AG20443 (cell line): ENCODE measurements around the gene CPNE6.
"Not testable (repeated sequence)": the region's sequence is repeated elsewhere in the genome, so short reads cannot be mapped to it uniquely, and the experiment has no call there.

Experiments used
- DNase-seq: peaks from one replicate; pipeline ENCODE4 v3.0.0; 2012; ENCODE audit warnings: low spot score, mixed read lengths

Gene CPNE6

DNA sequence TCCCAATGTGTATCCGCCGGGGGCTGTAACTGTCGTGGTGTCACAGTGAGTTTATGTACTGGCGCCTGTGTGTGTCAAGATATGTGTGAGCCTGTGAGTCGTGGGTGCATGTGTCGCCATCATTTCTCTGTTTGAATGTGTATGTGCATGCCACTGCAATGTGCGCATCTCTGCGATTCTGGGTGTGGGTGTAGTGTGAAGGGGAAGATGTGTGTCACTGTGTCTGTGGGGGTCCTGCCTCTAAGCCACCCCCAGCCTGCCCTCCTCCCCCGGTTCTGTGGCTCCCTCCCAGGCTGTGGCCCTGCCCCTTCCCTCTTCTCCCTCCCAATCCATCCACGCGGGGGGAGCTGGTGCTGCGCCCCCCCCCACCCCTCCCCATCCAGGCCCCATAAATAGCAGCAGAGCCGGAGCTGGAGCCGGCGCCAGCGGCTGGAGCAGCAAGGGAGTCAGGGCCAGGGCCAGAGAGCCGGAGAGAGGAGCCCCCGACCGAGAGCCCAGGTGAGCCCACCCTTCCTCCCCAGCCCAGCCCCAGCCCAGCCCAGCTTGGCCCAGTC is at the start of gene CPNE6:
Gene CPNE6, plus strand, starts transcription at position 419 of the 554 bp plus-strand sequence. CDS start 1,375 bp downstream, outside the sequence.
- no peak for DNase-seq

DNA sequence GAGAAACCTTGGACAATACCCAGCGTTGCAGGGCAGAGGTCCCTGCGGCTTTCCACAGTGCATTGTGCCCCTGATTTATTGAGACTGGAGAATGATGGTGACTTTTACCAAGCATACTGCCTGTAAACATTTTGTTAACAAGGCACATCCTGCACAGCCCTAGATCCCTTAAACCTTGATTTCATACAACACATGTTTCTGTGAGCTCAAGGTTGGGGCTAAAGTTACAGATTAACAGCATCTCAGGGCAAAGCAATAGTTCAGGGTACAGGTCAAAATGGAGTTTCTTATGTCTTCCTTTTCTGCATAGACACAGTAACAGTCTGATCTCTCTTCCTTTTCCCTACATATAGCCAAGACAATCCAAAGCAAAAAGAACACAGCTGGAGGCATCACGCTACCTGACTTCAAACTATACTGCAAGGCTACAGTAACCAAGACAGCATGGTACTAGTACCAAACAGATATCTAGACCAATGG is 46.4 kb upstream of the CPNE6 start:
- DNase-seq, result not testable (repeated sequence)

DNA sequence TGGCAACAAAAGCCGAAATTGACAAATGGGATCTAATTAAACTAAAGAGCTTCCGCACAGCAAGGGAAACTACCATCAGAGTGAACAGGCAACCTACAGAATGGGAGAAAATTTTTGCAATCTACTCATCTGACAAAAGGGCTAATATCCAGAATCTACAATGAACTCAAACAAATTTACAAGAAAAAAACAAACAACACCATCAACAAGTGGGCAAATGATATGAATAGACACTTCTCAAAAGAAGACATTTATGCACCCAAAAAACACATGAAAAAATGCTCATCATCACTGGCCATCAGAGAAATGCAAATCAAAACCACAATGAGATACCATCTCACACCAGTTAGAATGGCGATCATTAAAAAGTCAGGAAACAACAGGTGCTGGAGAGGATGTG is 41.7 kb upstream of the CPNE6 start:
- not testable (repeated sequence) for DNase-seq

DNA sequence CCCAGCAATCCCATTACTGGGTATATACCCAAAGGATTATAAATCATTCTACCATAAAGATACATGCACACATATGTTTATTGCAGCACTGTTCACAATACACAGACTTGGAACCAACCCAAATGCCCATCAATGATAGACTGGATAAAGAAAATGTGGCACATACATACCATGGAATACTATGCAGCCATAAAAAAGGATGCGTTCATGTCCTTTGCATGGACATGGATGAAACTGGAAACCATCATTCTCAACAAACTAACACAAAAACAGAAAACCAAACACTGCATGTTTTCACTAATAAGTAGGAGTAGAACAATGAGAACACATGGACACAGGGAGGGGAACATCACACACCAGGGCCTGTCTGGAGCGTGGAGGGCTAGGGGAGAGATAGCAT is 40.0 kb upstream of the CPNE6 start:
- not testable (repeated sequence) for DNase-seq

DNA sequence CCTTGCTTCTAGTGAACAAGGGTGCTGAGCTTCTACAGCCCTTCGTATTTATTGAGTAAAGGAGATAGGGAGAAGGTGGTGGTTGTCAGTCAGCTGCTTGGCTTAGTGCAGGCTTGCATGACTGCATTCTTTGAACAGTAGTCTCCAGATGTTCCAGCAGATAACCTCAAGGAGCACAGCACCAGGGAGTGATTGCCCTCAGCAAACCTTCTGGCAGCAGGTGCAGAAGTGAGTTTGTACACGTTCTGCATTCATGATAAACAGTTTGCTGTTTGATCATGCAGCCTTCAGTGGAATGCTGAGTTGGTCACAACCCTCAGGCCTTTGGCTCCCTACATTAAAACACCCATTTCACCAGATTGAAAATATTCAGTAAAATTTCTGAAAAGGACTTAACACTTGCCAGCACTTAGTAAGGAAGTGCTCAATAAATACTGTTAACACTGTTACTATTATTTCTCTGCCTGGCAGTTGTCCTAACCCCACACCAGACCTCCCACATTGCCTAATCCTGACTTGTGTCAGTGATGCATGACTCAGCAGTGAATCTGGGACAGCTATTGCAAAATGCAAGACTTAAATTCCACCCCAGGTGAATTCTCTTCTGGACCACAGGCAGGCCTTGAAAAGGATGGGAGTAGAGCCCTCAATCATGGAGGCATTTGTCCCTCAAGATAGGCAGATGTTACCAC is 38.5 kb upstream of the CPNE6 start:
- peak; percentile 67 for DNase-seq

DNA sequence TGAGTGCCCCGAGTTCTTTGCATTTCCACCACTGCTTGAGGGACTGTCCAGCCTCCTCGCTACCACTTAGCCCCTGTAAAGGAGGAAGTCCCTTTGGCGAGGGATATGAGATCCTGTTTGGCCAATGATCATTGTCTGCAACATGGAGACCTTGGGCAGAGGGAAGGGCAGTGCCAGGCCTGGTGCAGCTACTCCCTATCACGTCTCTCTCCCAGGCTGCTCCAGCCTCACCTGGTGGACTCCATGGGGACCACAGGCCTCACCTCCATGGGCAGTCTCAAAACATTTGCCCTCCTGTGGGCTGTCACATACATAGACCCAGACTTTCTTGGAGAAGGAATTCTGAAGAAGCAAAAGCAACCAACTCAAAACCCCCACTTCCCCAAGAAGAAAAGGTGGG is 35.6 kb upstream of the CPNE6 start:
- not testable (repeated sequence) for DNase-seq

DNA sequence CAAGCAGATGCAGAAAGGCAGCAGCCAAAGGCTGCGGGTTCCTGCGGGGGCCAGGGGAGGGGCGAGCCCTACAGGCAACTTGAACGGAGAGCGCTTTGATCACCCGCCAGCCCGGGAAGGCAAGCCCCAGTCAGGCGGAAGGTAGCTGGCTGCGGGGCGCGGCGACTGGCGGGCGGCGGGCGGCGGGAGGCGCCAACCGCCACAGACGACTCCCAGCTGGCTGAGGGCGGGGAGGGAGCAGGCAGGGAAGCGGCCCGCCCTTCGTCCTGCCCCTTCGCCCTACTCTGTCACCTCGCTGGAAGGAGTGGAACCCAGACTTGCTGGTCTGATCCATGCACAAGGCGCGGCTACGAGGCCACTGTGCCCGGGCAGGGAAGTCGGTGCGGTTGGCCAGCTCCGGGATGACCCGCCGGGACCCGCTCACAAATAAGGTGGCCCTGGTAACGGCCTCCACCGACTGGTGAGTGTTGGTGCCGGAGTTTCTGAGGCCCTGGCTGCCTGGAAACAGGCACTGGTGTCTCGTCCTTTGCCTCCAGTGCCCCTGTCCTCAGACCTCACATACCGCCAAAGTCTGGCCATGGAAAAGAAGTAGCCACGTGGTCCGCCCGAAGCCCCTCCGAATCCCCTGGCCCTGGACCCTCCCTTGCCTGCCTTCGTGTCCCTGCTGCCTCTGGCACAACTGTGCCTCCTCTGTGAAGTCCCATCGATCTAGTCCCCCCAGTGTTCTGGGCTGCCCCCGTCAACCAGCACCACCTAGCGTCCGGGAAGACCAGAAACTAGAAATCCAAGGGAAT is 35.0 kb upstream of the CPNE6 start:
- peak; percentile 77 for DNase-seq

DNA sequence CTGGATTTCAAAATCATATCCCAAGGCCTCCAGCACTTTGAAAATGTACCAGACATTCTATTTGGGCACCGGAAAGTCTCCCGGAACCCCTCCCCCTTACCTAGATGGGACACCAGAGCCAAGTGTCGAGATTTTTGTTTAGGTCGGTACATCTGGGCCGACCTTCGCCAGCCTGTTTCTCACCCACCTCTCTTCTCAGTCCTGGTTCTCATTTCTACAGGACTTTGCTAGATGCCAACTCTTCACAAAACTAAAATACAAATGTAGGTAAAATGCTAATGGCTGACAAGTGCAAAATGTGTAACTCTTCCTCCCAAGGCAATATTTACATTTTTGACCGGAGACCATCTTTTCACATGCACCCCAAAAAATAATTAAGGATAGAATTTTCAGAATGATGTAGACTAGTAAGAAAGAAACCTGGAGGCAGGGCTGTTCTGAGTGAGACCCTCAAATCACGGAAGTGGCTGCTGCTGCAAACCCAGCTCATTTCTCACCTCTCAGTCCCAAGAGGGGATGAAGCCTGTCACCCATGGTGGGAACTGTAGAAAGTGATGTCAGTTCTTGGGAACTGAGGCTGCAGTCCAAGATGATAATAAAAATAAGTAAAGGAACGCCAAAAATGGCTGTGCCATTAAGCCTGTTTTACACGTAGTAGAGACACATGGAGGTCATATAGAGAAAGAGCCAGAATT is 34.3 kb upstream of the CPNE6 start:
- DNase-seq, result not testable (repeated sequence)

DNA sequence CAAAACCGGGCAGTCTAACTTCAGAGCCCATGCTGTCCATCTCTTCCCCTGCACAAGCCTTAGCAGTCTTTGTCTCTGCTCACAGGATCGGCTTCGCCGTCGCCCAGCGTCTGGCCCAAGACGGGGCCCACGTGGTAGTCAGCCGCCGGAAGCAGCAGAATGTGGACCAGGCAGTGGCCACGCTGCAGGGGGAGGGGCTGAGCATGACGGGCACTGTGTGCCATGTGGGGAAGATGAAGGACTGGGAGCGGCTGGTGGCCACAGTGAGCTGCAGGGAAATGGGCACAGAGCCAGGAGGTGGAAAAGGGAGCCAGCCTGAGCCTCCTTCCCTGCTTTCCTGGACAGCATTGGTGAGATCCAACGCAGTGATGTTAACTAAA is 33.7 kb upstream of the CPNE6 start:
- no peak for DNase-seq

DNA sequence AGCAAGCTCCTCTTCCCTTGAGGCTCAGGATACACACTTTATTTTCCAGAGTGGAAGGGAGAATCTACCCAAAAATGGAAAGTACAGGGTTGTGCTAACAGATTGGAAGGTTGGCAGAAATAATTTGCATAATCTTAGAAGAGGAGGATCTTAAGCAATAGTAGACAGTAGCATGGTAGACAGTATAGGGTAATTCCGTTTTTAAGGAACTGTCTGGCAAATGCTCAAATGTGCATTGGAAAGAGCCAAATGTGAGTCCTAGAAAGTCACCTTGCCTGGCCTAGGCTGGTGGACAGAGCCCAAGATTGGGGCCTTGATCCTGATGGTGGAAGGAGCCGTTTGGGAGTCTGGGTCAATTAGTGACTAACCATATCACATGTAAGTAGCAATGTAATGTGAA is 32.7 kb upstream of the CPNE6 start:
- DNase-seq, result no peak

DNA sequence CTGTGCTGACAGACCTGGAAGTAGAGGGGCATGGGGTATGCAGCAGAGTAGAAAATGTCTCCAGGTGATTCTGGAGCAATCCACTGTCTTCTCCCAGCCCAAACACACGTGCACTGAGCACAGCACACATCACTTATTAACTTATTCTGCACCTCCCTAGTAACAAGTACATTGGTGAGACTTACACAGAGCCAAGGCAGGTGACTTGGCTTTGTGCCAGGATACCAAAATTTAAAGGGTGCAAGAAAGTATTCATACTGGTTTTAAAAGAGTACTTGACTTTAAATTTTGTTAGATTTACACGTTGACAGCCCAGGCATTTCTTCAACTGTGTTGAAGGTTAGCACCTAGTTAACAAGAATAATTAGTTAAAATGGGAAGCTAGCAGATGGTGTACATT is 30.7 kb upstream of the CPNE6 start:
- no peak for DNase-seq

DNA sequence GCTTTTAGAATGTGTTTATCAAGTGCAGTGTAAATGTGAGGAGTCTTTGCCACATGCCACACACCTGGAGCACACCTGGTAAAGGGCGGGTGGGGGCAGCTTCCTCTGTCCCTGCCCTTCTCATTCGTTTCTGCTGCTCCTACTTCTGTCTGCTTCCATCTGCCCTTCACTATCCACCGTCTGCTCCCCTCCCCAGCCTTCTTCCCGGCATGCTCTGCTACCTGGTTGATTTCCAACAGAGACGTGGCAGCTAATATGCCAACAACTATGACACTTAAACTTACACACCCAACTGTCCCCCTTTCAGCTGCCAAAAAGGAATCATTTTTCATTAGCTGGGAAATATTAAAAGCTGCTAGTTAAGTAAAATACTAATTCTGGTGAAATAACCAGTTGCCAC is 28.6 kb upstream of the CPNE6 start:
- no peak for DNase-seq

DNA sequence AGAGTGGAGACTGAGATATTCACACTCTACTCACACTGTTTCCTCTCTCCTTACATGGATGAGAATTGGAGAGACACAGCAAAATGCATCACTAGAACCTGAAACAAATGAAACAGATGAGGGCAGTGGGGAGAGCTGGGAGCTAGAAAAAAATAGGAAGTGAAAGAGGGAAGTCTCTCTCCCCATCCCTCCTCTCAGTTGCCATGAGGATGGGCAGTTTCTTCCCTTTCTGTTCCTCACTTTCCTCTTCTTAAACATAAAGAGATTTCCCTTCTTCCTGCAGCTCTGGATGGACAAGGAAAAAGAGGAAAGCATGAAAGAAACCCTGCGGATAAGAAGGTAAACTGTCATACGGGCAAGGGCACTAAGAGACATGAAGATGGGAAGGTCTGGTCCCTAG is 22.4 kb upstream of the CPNE6 start:
- not testable (repeated sequence) for DNase-seq

DNA sequence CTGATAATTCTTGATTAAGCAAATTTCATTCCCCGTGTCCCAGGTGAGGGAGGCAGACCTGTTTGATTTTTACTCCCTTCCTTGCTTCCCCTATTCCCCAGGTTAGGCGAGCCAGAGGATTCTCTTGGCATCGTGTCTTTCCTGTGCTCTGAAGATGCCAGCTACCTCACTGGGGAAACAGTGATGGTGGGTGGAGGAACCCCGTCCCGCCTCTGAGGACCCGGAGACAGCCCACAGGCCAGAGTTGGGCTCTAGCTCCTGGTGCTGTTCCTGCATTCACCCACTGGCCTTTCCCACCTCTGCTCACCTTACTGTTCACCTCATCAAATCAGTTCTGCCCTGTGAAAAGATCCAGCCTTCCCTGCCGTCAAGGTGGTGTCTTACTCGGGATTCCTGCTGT is 20.6 kb upstream of the CPNE6 start:
- DNase-seq, result not testable (repeated sequence)

DNA sequence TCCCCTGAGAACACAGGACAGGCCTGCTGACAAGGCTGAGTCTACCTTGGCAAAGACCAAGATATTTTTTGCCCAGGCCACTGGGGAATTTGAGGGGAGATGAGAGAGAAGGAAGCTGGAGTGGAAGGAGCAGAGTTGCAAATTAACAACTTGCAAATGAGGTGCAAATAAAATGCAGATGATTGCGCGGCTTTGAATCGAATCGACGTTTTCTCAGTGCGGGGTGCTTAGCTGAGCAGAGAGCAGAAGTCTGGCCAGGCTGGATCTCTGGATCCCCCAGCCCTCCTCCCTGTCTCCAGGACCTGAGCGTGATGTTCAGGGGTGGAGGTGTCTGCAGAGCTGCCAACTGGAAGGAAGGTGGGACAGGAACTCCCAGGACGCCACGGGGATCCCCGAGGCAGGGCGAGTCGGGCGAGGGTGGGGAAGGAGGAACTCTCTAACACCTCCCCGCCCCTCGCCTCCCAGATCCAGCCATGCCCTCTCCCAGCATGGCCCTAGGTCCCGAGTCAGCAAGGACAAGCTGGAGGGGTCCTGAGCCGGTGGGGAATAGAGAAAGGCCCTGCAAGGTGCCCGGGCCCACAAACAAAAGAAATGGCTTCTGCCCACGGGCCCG is 20.1 kb upstream of the CPNE6 start:
- no peak for DNase-seq

DNA sequence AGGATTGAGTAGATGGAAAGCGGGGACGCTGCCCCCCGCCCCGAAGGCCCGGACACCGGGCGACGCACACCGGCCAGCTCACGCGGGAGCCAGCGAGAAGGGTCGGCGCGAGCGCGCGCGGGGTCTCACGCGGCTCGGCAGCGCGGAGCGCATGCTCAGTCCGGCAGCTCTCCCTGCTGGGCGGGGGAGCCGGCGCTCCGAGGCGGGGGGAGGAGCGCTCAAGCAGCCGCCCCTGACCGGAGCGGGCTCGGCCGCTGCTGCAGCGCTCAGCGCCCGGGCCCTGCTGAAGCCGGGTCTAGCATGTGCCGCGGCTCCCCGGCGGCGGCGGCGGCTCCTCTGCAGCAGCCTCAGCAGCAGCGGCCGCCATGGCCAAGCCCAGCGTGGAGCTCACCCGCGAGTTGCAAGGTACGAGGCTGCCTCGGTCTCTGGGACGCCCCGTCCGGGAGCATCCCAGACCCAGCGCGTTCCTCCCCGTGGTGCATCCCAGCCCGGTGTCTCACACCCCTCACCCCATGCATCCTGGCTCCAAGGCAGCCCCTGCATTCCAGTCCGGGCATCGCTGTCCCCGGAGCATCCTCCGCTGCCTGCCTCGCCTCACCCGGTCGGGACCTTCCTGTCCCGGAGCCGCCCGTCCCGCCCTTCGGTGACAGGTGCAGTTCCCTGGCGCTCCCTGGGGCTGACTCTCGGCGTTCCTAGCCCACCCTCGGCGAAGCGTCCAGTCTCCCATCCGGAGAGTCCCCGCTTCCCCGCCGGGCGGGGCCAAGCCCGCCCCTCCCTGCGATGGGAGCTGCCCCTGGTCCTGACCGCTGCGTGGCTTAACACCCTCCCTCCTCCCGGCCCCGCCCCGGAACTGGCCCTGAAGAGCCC is 19.3 kb upstream of the CPNE6 start, which contains the start of gene CARMIL3:
Gene CARMIL3, plus strand, starts transcription at position 221 of the 867 bp plus-strand sequence. Its CDS starts 145 bp downstream, at position 366.
- DNase-seq, result peak; percentile 91

DNA sequence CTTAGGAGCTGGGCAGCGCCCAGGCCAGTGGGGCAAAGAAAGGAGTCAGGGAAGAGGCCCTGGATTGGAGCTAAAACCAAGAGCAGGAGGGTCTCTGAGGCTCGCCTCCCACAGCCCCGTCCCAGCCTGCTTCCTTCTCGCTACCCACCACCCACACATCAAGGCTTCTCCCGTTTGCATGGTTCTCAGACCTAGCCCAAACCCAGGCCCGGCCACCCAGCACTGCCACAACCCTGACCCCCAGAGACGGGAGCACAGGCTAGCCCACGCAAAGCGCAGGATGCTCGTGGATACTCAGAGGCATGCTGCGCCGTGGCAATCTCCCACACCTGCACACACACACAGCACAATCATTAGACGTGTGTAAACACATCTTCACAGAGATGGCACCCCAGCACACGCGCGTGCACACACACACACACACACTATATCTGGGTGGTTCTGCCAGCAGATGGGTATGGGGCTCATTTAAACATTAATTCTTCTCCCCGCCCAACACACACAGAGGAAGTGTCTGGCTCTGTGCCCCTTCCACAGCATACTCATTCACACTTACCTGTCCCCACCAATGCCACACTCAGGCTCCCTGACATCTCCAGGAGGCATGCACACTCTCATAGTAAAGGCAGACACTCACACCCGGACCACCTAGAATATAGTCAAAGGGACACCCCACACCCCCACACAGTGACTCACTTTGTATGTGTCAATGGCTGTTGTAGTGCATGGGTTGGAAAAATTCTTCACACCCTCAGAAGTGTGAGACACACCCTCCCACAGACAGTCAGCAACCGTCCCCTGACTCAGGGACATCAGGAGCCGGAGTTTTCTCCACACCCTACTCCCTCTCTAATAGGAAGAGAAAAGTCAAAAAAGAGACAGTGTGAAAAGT is 18.5 kb upstream of the CPNE6 start:
- DNase-seq, result no peak

DNA sequence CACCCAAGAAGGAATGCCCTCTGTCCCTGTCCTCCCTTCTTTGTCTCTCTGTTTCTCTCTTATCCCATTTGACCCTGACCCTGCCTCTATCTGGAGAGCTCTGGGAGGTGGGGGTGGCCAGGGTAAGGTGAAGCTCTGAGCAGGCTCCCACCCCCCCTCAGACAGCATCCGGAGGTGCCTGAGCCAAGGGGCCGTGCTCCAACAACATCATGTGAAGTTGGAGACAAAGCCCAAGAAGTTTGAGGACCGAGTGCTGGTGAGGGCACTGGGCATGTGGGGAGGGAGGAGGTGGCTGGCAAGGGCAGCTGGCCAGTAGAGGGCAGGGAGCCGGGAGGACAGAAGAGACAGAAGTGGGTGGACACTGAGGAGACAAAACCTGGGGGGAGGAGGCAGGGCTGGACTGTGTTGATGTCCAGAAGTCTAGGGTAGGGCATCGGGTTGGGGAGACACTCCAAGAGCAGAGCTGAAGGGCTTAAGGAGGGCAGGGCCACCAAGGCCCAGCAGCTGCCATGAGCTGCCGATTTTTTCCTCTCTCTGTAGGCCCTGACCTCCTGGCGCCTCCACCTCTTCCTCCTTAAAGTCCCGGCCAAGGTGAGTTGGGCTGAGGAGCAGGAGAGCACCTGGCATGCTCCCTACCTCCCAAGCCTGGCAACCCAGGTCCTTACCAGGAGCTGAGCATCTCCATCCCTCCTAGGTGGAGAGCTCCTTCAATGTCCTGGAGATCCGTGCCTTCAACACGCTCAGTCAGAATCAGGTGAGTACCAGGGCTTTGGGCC is 17.6 kb upstream of the CPNE6 start:
- no peak for DNase-seq

DNA sequence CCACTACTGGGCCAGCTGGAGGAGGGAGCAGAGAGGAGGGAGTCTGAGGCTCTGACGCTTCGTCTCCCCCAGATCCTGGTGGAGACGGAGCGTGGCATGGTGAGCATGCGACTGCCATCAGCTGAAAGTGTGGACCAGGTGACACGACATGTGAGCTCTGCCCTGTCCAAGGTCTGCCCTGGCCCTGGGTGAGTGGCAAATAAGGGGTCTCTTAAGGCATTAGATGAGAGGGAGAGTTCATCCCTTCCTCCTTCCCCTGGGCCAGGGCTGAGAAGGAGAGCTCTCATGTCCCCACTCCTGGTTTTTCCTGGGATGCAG is 17.1 kb upstream of the CPNE6 start:
- no peak for DNase-seq
